Cortex of kidney (tissue), 1 donor: ENCODE measurements around the gene RSAD2.
"Not testable (repeated sequence)": the region's sequence is repeated elsewhere in the genome, so short reads cannot be mapped to it uniquely, and the experiment has no call there.

Experiments used
- DNase-seq: peaks from one replicate; lab custom pipeline; 2025; lab: John Stamatoyannopoulos, UW

The RSAD2 gene

GRCh38 chr2:6877402-6878304 lies at the start of gene RSAD2:
Gene RSAD2 (plus strand): TSS chr2:6877777. CDS start chr2:6877801, 24 bp downstream.
- no peak for DNase-seq

GRCh38 chr2:6828299-6828584 lies 49.3 kb upstream of the RSAD2 start:
- no peak for DNase-seq

DNA sequence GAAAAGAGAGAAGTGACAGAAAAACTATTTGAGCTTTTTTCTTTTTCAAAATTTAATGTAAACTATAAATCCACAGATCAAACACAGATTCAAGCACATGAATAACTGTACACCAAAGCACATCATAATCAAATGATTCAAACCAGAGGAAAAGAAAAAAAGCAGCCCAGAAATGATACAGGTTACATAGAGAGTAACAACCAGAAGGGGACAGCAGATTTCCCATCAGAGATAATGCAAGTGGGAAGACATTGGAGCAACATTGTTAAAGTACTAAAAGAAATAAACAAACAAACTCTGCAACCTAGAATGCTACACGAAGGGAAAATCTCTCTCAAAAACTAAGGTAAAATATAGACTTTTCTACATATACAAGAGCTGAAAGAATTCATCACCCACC lies 46.3 kb upstream of the RSAD2 start:
- DNase-seq, result no peak

GRCh38 chr2:6832596-6833299 lies 44.8 kb upstream of the RSAD2 start:
- no peak for DNase-seq

GRCh38 chr2:6833300-6833604 lies 44.3 kb upstream of the RSAD2 start:
- DNase-seq, result no peak

- DNase-seq, result no peak
Observed at GRCh38 chr2:6834163-6834562, 43.4 kb upstream of the RSAD2 start.

GRCh38 chr2:6835467-6835866 lies 42.1 kb upstream of the RSAD2 start:
- DNase-seq, result no peak

DNA sequence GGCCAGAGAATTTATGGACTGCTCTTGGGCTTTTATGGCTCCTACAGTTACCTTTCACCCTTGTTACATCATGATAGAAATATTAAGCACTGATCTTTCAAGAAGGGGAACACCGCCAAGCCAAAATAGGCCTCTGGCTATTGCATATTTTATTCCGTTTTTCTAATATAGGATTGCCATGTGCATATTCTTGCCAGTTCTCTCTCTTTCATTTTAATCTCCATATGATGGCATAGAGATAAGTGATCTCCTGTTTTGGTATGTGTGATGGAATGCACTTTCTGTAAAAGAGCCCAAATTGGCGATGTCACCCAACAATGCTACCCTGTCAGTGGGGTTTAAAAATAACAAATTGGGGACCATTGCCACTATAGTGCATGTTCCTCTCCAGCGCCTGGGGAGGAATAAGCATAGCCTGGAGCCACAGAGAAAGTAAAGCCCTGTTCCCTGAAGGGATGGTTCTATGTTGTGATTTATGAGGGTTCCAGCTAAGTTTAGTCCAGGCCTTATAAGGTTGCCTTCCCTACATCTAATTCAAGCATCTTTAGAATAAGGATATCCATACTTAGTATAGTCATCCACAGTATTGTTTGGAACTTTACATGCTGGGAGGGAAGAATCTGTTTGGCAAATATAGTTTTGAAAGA lies 38.8 kb upstream of the RSAD2 start:
- no peak for DNase-seq

- no peak for DNase-seq
Observed at GRCh38 chr2:6841537-6842287, 35.9 kb upstream of the RSAD2 start.

- no peak for DNase-seq
Observed at GRCh38 chr2:6845312-6845711, 32.3 kb upstream of the RSAD2 start.

DNA sequence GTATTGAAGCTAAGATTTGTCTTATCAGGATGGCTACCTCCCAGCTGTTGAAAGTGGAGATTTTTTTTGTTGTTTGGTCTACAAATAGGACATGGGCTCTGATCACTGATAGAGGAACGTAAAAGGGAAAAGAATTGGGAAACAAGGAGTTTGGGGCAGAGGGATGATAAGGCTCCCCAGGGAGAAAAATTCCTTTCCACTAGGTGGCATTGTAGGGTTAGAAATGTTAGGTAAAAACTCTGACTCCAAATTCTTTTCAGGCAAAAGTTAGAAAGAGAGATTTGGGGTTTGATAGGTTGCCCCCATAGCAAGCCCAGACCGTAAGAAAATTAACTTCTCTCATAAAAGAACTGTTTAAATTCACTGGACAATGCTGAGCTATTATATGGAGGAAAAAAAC lies 31.7 kb upstream of the RSAD2 start:
- no peak for DNase-seq

- no peak for DNase-seq
Observed at GRCh38 chr2:6846540-6846939, 31.0 kb upstream of the RSAD2 start.

DNA sequence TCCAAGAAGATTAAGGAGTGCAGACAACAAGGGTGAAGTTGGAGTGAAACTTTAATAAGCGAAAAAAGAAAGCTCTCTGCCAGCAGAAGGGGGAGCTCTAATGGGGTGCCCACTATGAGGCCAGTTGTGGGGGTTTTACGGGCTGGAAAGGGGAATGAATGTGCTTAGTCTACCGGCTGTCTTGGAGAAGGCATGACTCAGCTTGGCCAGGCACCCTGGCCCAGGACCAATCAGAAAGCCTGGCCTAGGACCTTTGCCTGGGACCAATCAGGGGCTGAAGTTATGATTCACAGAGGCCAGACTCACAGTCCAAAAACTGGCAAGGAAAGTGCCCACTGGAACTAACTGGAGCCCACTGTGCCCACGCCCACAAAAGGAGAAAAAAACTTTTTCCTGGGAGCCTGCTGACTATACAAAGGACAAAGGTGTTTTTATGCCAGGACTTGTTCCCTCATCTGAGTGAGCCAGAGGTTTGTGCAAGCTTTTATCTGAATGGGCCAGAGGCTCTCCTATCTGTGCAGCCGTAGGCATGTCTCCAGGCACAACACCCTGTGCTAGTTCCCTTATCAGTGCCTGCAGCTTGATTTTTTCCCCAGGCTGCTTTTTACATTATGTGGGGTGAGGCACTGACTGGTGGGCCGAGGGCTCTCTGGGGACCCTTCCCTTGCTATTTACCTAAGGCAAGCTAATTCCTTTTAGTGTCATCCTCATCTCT lies 30.5 kb upstream of the RSAD2 start:
- no peak for DNase-seq

GRCh38 chr2:6852195-6852594 lies 25.4 kb upstream of the RSAD2 start:
- DNase-seq, result no peak

DNA sequence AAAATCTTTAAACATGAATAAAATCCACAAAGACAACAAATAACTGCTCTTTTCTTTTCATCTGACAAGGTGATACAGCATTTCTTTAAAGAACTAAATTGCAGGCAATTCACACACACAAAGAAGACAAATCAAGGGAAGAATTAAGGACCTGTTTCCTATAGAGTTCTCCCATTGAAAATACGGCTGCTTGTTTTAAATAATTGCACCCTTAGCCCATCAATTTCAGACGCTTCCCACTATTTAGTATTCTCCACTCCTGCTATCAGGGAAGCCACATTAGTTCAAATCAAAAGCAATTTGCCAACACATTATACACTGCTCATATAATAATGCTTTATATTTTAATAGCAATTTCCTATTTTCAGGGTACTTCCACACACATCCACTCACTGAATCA lies 23.2 kb upstream of the RSAD2 start:
- no peak for DNase-seq

GRCh38 chr2:6855860-6856547 lies 21.6 kb upstream of the RSAD2 start:
- no peak for DNase-seq

GRCh38 chr2:6856548-6856920 lies 21.0 kb upstream of the RSAD2 start:
- DNase-seq, result no peak

DNA sequence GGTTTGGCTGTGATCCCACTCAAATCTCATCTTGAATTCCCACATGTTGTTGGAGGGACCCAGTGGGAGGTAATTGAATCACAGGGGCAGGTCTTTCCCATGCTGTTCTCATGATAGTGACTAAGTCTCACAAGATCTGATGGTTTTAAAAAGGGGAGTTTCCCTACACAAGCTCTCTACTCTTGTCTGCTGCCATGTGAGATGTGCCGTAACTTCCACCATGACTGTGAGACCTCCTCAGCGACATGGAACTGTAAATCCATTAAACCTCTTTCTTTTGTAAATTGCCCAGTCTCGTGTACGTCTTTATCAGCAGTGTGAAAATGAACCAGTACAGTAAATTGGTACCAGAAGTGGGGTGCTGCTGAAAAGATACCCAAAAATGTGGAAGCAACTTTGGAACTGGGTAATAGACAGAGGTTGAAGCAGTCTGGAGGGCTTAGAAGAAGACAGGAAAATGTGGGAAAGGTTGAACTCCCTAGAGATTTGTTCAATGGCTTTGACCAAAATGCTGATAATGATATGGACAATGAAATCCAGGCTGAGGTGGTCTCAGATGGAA lies 19.0 kb upstream of the RSAD2 start:
- DNase-seq, result not testable (repeated sequence)

GRCh38 chr2:6860296-6860695 lies 17.3 kb upstream of the RSAD2 start:
- no peak for DNase-seq

- no peak for DNase-seq
Observed at GRCh38 chr2:6863792-6864191, 13.8 kb upstream of the RSAD2 start.

- no peak for DNase-seq
Observed at GRCh38 chr2:6864231-6864754, 13.3 kb upstream of the RSAD2 start.
